ENCODE measurements around the gene PRKN.

PRKN gene

DNA sequence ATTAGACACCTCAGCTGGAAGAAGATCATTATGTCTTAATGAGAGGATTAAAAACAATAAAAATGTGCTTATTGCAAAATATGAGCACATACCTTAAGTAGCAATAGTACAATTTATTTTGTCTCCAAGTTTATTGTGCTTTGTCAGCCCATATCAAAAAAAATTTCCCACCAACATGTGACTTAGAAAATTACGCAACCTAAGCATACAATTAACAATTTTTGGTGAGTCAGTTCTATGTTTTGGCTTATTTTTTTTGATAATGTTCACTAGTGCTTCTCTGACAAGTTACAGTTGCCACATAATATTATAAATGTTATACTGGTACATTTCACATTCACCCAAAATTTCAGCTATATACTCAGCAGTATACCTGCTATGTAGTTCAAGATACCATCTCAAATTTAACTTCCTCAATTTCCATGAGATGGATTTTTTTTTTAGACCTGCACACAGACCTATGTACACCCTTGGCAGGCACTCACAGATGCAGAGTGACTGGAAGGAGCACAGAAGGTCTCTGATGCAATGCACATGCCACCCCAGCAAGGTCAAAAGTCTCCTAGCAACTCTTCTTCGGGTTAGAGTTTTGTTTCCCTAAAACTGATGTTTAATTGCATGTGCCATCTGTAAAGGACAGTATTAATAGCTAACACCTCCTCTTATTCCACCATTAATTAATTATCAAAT, 112.4 kb downstream of the PRKN start:
- no peak for TF ChIP-seq CTCF (IDR thresholded peaks at IDR 0.05; ENCODE audit: low read depth, low read length)
- DNase-seq (ENCODE audit: extremely low read depth, low read depth): no peak

GRCh38 chr6:162613310-162613709, 114.3 kb downstream of the PRKN start:
- DNase-seq (ENCODE audit: extremely low read depth, low read depth): no peak
- TF ChIP-seq CTCF (IDR thresholded peaks at IDR 0.05; ENCODE audit: low read depth, low read length): no peak

- TF ChIP-seq CTCF (IDR thresholded peaks at IDR 0.05; ENCODE audit: low read depth, low read length): no peak
- DNase-seq (ENCODE audit: extremely low read depth, low read depth): no peak
Measured at GRCh38 chr6:162612613-162613012, 115.0 kb downstream of the PRKN start.

- no peak for DNase-seq (ENCODE audit: extremely low read depth, low read depth)
- TF ChIP-seq CTCF (IDR thresholded peaks at IDR 0.05; ENCODE audit: low read depth, low read length): no peak
Measured at GRCh38 chr6:162610351-162610750, 117.2 kb downstream of the PRKN start.

GRCh38 chr6:162605881-162606280, 121.7 kb downstream of the PRKN start:
- TF ChIP-seq CTCF (IDR thresholded peaks at IDR 0.05; ENCODE audit: low read depth, low read length): no peak
- DNase-seq (ENCODE audit: extremely low read depth, low read depth): no peak

DNA sequence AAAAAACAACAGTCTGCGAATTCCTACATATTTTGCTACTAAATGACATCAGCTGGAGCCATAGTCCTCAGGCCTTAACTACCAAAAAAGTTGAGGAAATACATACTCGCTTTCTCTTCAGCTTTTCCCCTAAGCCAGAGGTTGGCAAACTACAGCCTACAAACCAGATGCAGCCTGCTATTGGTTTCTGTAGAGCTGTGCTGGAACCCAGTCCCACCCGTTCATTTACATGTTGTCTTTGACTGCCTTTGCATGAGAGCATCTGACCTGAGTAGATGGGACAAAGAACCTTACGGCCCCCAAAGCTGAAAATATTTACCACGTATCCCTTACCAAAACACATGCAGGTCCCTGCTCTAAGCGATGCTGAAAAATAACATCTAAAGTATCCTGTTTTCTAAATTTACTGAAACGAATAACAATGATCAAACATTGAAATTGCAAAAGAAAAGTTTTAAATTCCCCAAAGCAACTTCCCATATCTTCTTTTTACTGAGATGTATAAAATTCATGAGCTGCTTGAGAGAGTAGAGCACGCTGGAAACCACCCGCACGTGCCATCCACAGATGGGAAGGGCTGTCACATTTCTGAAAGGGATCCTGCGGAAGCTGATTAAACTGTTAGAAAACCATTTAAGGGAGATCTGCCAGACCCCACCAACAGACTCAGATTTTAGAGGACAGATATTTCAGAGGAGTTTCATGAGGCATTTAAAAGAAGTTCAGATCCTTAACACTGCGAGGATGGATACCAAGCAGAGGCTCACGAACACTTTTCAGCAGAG, 124.1 kb downstream of the PRKN start:
- no peak for DNase-seq (ENCODE audit: extremely low read depth, low read depth)
- no peak for TF ChIP-seq CTCF (IDR thresholded peaks at IDR 0.05; ENCODE audit: low read depth, low read length)

- DNase-seq (ENCODE audit: extremely low read depth, low read depth): no peak
- TF ChIP-seq CTCF (IDR thresholded peaks at IDR 0.05; ENCODE audit: low read depth, low read length): no peak
Measured at GRCh38 chr6:162602759-162603158, 124.8 kb downstream of the PRKN start.

All from AG09319 (cell line).